ENCODE measurements around the gene SLC24A3.

Gene SLC24A3

DNA sequence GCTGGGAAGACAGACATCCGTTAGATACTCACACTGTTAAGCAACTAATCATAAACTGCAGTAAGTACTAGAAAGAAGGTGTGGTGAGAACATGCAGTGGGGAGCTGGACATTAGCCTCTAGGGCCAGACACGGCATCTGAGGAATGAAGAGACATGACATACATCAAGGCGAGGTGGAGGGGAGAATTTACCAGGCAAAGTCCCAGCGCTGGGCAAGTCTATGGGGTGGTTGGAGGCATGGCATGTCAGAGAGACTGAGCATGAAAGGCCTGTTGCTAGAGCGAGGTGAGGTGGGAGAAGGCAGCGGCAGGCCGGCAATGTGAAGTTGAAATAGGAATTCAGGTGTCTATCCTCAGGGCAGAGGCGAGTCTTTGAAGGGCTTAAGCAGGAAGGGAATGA is 31.8 kb downstream of the SLC24A3 start:
- no peak for DNase-seq

DNA sequence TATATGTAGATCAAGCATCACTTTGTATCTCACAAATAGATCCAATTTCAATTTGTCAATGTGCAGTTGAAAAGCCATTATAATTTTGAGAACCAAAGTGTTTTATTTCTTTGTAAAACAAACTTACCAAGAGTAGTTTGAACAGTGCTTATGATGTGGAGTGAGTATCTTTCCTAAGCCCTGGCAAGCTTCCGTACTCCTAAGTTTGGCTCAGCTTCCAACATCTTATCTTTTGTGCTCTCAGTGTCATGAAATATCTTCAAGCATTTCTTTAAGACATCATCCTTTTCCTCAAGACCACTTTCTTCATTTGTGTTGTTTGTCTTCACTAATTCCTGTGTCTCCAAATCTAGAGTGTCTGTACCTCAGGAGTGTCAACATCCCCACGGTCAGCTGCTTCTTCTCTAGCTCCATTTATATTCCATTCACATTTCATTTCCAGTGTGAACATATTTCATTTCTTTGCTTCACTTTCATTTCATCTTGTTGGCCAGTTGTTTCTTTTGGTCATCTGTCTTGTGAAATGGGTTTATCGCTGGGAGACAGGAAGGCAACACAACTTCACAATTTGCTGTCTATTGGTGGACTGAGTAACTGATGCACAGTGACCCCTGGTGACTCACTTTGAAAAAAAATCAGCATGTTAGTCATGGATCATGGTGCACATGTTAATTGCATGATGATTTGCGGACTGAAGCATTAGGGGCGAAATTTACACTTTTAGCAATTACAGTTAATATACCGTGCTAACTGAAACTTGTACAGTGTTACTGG is 36.9 kb downstream of the SLC24A3 start:
- no peak for DNase-seq

- no peak for DNase-seq
These were observed 37.9 kb downstream of the SLC24A3 start for GRCh38 chr20:19250346-19250745.

GRCh38 chr20:19251506-19251905 is 39.1 kb downstream of the SLC24A3 start:
- DNase-seq, result no peak

GRCh38 chr20:19251958-19252357 is 39.5 kb downstream of the SLC24A3 start:
- DNase-seq, result no peak

DNA sequence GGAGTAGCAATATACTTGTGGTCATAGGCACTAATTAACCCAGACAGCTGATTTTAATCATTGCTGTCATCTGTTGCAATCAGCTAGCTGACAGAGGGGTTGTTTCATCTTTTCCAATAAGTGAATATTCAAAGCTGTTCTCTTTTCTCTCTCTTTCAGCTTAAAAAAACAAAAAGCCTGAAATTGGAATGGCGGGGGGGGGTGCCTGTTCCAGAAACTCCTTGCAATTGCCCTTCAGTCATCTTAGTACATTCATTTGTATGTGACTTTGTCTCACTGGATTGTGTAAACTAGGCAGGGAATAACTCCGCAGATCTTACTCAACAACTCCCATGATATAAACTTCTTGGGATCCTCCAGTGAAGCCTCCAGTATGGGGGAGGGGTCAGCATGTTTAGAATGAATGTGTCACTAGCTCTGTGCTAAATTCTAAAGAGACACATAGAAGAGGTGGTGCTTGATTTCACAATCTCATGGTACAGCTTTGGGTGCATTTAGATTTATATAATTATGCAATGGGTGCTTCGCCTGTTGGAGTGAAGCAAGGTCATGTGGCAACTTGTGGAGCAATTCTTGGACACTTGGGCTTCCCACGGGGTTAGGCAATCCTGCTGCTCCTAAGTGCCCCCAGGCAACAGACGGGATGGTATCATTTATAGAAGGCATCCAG is 40.1 kb downstream of the SLC24A3 start:
- DNase-seq, result no peak

- no peak for DNase-seq
These were observed 40.9 kb downstream of the SLC24A3 start for GRCh38 chr20:19253316-19253715.

- no peak for DNase-seq
These were observed 41.7 kb downstream of the SLC24A3 start for GRCh38 chr20:19253916-19254820.

DNA sequence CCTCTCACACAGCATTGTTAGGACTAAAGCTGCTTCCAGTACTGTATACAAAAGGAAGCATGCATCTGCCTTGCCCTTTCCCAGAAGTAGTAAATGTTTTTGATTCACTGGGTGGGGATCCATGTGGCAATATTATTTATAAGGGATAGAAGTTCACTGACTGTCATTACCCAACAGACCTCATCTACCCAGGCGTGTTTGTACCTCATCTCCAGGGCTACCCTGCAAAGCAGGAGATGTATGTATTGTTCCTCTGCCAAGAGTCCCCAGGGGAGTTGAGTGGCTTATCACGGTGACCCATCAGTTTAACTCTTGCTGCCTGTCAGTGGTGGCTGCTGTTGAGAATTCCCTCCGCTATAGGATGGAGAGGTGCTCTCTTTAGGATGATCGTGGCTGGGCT is 42.5 kb downstream of the SLC24A3 start:
- DNase-seq, result no peak

DNA sequence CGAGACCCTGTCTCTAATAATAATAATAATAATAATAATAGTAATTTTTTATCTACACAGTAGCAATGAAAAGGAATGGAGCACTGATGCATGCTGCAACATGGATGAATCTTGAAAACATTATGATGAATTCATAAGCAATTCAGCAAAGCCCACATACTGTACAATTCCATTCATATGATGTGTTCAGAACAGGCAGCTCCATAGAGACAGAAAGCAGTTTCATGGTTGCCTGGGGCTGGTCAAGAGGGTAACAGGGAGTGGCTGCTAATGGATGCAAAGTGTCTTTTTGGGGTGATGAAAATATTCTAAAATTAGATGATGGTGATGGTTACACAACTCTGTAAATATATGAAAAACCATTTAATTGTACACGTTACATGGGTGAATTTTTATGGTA is 43.6 kb downstream of the SLC24A3 start:
- no peak for DNase-seq

- no peak for DNase-seq
These were observed 44.6 kb downstream of the SLC24A3 start for GRCh38 chr20:19256906-19257595.

DNA sequence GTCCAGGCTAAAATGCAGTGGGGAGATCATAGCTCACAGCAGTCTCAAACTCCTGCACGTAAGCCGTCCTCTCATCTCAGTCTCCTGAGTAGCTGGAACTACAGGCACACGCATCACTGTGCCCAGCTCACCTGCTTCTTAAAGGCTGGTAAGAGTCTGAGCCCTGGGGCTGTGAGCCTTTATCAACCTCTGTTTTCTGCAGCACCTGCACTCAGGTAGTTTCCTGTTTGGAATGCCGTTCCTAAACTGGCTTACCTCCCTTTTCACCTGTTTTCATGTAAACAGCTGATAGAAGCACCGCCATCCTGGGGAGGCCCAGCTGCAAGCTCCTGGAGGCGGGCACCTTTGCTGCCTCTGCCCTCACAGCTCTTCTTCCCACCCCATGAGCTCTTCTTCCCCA is 45.4 kb downstream of the SLC24A3 start:
- no peak for DNase-seq

GRCh38 chr20:19259141-19259591 is 46.7 kb downstream of the SLC24A3 start:
- DNase-seq, result no peak

GRCh38 chr20:19260412-19261090 is 48.1 kb downstream of the SLC24A3 start:
- DNase-seq, result no peak

DNA sequence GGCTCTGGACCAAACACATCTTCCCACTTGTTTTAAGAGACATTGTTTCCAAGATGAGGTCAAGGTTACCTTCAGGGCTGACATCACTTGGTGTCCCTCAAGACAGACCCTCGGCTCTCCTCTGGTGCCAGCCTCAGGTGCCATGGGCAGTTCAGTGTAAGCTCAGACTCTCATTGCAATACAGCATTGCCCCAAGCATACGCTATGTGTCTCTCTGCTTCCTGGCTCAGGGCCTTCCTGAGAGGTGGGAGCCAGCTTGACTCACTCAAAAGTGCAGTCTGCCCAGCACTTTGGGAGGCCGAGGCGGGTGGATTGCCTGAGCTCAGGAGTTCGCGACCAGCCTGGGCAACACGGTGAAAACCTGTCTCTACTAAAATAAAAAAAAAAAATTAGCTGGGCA is 51.7 kb downstream of the SLC24A3 start:
- DNase-seq, result no peak

GRCh38 chr20:19265646-19266374 is 53.4 kb downstream of the SLC24A3 start:
- DNase-seq, result no peak

DNA sequence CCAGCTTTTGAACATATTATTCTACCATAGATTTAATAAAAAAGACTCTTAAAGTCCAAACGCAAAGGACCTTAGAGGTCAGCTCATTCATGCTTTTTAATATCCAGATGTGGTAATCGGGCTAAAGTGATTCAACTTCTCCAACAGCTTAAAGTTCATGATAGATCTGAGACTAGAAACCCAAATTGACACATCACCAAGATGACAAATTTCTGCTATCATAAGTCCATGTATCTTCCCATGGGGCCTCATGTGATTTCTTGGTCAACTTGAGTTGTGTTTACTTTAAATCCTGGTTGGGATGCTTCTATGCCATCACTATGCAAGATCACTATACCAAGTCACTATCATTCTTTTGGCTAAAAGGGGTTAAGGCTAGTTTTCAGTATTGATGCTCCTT is 56.0 kb downstream of the SLC24A3 start:
- DNase-seq, result no peak

DNA sequence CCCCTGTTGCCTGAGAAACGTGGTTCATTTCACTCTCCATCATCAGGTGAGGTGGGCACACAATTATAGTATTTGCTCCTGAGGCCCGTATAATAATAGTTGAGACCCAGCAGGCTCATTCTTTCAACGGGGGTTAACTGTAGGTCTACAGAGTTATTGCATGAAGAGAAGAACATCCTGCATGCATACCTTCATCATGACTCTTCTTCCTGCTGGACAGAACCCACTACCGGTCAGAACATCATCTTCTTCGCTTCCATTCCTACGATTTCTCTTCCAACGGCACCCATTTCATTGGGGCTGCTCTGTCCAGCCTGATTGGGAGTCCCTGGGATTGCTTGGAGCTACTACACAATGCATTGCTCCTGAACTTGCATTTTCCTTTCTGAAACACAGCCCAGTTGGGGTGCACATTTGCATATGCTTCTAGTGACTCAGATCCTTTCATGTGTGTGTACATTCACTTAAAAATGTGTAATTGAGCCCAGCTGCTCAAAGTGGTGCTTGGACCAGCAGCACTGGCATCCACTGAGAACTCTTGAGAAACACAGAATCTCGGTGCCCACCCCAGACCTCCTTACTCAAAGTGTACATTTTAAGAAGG is 57.4 kb downstream of the SLC24A3 start:
- no peak for DNase-seq

DNA sequence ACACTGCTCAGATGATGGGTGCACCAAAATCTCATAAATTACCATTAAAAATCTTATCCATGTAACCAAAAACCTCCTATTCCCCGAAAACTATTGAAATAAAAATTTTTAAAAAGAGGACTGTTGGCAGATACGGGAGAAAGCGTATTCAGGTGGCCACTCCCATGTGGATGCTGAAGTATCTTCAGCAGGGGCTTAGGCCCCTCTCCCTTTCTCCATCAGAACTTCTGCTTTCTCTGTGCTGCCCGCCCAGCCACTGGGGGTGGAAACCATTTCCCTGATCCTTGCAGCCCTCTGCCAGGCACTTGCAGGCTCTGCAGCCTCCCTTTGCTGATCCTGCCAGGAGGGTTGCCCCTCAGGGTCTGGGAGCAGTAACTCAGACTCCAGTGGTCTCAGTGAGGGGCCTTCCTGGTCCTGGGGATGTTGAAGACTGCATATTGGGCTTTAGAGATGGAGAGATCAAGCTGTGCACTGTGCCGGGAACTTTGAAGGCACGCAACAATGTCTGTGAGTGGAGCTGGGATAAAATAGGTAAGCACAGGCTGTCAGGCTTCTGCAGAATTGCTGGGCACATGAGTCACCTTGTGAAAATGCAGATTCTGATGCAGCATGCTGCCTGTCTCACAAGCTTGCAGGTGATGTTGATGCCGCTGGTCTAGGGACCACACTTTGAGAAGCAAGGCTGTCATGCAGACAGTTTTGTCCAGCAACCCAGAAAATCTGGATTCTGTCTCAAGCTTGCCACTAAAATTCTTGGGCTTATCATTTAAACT is 59.6 kb downstream of the SLC24A3 start:
- no peak for DNase-seq

- DNase-seq, result no peak
These were observed 60.7 kb downstream of the SLC24A3 start for GRCh38 chr20:19272976-19273654.

Measured in NCI-H1048 (cell line).